GM18499 (cell line): ENCODE results near the gene TBATA.
"Not testable (repeated sequence)": the region's sequence is repeated elsewhere in the genome, so short reads cannot be mapped to it uniquely, and the experiment has no call there.

Experiments used
- ATAC-seq: cut with Tn5 transposase; IDR thresholded peaks from one replicate; pipeline ENCODE4 v1.9.1; 2021; ENCODE audit warnings: moderate number of reproducible peaks; ENCODE audit not compliant: insufficient read depth, unreplicated experiment

TBATA gene

DNA sequence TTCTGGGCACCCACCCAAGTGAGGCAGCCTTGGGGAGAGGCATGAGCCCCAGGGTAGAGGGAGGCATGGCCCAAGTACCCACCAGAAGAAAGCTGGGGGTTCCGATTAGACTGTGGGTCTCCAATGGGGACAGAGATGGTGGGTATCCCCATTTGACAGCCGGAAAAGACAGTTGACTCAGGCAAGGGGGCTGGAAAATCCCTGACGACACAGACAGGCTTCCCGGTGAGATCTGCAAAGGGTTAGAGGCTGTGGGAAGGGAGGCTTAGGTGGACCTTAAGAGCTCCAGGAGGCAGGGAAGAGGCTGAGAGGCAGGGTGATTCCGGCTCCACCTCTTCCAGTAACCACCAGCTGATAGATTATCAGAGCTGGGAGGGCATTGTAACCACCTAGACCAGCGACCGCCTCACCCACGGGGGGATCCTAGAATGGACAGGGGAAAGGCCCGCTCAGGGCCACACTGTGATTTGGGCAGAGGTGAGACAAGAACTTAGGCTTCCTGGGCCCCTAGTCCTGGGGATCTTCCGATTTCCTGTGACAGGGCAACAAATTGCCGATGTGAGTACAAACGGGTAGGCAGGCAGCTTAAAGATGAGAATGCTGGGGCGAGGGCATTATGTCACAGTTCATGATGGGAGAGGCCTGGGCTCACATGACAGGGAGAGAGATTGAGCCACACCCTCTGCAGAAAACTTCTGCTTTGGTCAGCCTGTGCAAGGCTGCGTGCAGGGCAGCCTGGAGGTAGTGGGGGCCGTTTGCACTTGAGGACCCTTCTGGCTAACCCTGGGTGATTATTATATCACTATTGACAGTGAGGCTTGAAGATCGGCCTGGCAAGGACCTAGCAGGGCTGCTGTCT lies 5.4 kb downstream of the TBATA start:
- ATAC-seq, result no peak

DNA sequence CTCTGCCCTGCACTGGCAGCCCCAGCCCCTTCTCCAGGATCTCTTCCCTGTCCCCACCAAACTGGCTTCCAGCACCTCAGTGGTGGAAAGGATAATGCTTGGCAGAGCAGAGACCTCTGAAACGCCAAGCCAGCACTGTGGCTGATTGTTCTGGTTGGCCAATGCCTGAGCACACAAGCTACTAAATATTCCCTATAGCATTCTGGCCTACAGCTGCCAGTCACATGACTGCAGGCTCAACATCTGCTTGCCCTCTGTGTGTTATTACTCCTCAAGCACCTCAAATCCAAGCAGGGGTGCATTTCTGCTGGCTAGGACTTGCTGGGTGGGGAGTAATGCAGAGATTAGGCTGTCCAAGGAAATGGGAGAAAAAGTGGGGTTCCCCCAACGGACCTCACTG lies 6.1 kb downstream of the TBATA start:
- ATAC-seq, result no peak

DNA sequence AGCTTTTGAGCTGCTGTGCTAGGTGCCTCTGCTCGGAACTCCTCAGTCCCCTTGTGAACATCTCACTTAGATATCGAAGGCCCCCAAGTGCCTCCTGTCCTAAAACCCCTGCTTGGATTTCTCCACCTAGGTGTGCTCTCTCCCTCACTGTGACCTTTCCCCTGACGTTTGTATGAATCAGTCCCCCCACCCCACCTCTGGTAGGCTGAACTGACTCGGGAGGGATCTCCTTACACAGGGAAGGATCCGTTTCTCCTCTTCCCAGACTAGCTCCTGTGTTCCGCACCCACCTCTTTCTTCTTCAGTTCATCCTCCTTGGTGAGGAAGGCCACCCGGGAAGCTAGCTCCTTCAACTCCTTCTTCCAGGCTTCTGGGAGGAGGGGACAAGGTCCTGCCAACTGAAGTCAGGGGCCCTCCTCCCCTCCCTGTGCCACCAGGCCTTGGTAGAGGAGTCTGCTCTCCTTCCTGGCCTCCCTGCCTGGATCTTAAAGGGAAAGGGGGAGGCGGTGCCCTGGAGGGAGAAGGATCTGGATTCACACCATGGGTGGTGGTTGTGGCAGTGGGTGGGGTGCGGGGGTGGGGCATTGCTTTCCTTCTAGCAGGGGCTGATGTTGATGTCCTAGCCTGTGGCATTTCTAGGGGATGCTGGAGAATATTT lies 6.8 kb downstream of the TBATA start:
- ATAC-seq, result no peak

DNA sequence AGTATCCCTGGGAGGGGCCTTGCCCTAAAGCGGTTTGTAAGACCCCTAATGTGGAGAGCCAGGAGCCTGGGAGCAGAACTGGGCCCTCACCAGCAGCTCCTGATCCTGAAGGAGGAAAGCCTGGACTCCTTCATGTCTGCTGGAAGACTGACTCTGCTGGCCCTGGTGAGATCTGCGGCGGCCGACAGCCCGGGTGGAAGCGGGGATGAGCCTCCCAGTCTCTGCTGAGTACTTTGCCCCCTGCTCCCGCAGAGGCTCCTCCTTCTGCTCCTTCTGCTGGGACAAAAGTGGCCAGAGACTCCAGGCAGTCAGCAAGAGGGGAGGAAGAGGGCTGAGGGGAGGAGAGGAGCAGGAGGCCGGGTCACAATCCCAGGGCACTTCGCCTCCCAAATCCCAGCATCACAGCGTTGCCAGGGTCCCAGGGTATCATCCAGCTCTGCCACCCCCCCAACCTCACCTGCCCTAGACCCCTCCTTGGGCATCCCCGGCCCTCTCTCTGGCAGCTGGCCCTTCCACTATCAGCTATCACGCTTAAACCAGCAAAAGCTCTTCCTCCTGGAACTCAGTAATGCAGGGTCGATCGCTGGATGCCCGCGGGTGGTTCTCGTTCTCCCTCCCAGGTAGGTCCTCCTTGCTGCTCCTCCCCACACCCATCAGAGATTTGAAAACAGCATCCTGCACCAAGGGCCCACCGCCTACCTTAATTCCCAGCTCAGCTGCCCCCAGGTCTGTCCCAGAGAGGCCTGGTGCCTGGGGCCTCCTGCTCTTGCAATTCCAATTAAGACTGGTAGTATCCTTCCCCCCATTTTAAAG lies 7.9 kb downstream of the TBATA start:
- ATAC-seq, result no peak

DNA sequence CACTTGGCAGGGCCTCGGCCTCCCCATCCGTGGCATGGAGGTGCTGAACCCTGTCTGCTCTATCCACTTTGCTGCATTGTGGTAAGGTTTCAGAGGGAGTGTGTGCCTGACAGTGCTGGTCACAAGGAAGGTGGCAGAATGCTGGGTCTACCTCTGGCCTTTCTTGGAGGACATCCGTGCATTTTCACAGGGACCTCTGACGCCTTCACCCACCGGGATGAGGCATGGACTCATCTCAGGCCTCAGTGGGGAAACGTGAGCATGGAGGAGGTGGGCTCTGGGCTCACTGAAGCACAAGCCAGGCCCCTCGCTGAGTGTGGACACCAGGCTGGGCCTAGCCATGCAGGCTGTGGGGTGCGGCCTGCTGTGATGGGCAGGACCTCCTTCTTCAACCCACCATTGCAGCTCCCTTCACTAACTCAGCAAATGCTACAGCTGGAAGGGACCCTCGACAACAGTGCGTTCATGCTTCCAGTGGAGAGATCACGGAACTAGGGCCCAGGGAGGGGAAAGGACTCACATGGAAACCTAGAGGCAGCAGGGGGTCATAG lies 8.6 kb downstream of the TBATA start:
- no peak for ATAC-seq

GRCh38 chr10:70775679-70776454 lies 9.3 kb downstream of the TBATA start:
- no peak for ATAC-seq

- ATAC-seq, result no peak
Measured at GRCh38 chr10:70774810-70775678, 10.1 kb downstream of the TBATA start.

- ATAC-seq, result no peak
Measured at GRCh38 chr10:70773965-70774809, 11.0 kb downstream of the TBATA start.

- no peak for ATAC-seq
Measured at GRCh38 chr10:70773461-70773860, 11.7 kb downstream of the TBATA start.

GRCh38 chr10:70772627-70773026 lies 12.6 kb downstream of the TBATA start:
- no peak for ATAC-seq

DNA sequence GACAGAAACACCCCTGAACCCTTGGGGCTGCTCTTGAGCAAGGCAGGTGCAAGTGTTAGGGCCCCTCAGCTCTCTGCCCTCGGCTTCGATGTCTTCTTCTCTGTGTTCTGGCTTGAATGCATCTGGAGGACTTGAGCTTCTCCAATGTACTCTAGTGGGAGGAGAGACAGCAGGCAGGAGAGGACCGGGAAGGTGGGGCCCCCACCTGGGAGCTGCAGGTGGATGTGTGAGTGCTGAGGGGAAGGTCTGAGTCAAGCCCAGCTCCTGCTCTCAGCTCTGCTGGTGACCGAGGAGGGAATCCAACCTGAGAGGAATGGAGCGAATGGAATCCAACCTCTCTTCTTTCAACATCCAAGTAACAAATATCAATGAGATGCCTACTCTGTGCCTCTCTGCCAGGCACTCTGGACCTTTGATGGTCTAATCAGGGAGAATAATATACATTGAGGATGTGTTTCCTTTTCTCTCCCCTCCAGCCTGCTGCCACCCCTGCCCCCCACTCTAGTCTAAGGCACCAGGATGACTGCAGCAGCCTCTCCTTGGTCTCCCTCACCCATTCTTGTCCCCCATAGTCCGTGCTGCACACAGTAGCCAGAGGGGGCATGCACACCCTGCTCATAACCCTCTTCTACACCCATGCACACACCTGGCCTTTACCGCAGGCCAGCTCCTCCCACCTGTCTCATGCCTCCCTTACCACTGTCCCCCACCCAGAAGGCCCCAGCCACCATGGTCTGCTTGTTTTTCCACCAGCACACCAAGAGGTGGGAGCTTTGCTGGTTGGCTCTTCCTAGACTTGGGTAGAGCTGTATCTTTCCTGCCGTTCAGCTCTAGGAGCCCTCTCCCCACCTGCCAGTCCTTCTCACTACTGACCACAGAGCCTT lies 13.6 kb downstream of the TBATA start:
- ATAC-seq, result no peak

- not testable (repeated sequence) for ATAC-seq
Measured at GRCh38 chr10:70770516-70770915, 14.7 kb downstream of the TBATA start.

DNA sequence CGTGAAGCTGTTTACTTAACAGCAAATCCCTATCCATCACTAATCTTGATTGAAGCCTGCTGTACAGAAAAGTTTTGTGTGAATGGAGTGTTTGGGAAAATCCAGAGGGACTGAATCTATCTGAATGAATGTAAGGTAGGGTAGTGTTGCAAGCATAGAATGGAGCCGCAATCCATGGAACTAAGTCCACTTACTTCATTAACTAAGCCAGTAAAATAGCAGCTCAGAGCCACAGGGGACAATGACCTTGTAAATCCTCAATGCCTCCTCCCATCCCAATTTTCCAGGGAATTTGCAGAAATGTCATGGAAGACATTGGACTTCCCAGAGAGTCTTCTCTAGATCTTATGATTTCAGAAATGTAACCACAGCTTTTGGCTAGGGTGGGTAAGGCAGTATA lies 15.2 kb downstream of the TBATA start:
- no peak for ATAC-seq

DNA sequence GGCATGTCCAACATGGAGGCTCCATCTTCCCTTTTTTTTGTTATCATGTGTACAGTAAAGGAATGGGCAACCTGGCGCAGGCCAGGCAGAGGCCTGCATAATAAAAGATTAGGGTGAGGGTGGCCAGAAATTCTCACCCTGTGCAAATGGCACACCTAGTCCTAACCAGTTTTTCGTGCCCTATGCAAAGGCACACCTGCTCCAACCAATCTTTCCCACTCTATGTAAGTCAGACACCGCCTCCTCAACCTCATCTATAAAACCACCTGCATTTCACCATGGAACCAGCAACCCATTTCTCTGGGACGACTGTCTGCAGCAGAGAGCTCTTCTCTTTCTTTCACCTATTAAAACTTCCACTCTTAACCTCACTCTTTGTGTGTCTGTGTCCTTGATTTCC lies 16.1 kb downstream of the TBATA start:
- no peak for ATAC-seq

- ATAC-seq, result not testable (repeated sequence)
Measured at GRCh38 chr10:70768026-70768685, 17.0 kb downstream of the TBATA start.

GRCh38 chr10:70765794-70766594 lies 19.2 kb downstream of the TBATA start:
- no peak for ATAC-seq
